H9 (cell line): ENCODE data around the gene AAMP. TPM values are rescaled to one million over a fixed set of nuclear protein-coding genes. Genes with fewer than 3 reads are reported as not detected.

ENCODE experiments used
- DNase-seq: peaks from one replicate; pipeline ENCODE4 v3.0.0-alpha.2; 2017
- H2AFZ ChIP-seq: one replicate; pipeline ENCODE4 v1.6.1; 2013; ENCODE audit warnings: mild to moderate bottlenecking, low read length, control low read depth, moderate library complexity
- H2AK5ac ChIP-seq: 2 replicates; pipeline ENCODE4 v1.6.1; 2013; ENCODE audit warnings: low read length, control low read depth, mixed read lengths; ENCODE audit not compliant: insufficient read length
- H2BK120ac ChIP-seq: one replicate; pipeline ENCODE4 v1.6.1; 2013; ENCODE audit warnings: low read depth, mild to moderate bottlenecking, low read length, control low read depth, inconsistent platforms; ENCODE audit not compliant: poor library complexity, severe bottlenecking
- H2BK12ac ChIP-seq: 2 replicates; pipeline ENCODE4 v1.6.1; 2013; ENCODE audit warnings: low read length, control low read depth, mixed read lengths, low read depth; ENCODE audit not compliant: insufficient read length
- H2BK15ac ChIP-seq: 2 replicates; pipeline ENCODE4 v1.6.1; 2013; ENCODE audit warnings: low read depth, low read length, control low read depth
- H2BK20ac ChIP-seq: one replicate; pipeline ENCODE4 v1.6.1; 2013; ENCODE audit warnings: low read depth, mild to moderate bottlenecking, low read length, control low read depth, inconsistent platforms; ENCODE audit not compliant: poor library complexity, severe bottlenecking
- H2BK5ac ChIP-seq: 2 replicates; pipeline ENCODE4 v1.6.1; 2013; ENCODE audit warnings: low read length, control low read depth, mixed read lengths; ENCODE audit not compliant: insufficient read length
- H3K14ac ChIP-seq: 2 replicates; pipeline ENCODE4 v1.6.1; 2013; ENCODE audit warnings: low read length, control low read depth; ENCODE audit not compliant: insufficient read depth
- H3K18ac ChIP-seq: 2 replicates; pipeline ENCODE4 v1.6.1; 2013; ENCODE audit warnings: low read depth, mild to moderate bottlenecking, mixed read lengths, low read length, control low read depth; ENCODE audit not compliant: insufficient read length
- H3K23ac ChIP-seq: 2 replicates; pipeline ENCODE4 v1.6.1; 2013; ENCODE audit warnings: low read length, control low read depth, mixed read lengths, low read depth; ENCODE audit not compliant: insufficient read length
- H3K23me2 ChIP-seq: 2 replicates; pipeline ENCODE4 v1.6.1; 2013; ENCODE audit warnings: low read depth, mild to moderate bottlenecking, mixed read lengths, low read length, control low read depth; ENCODE audit not compliant: insufficient read length, poor library complexity, severe bottlenecking
- H3K27ac ChIP-seq: 2 replicates; pipeline ENCODE4 v1.5.1; 2013; ENCODE audit warnings: low read length, control low read depth, mixed read lengths, low read depth; ENCODE audit not compliant: insufficient read length
- H3K27me3 ChIP-seq: 2 replicates; pipeline ENCODE4 v1.6.1; 2013; ENCODE audit warnings: low read length, control low read depth, inconsistent platforms; ENCODE audit not compliant: insufficient read depth
- H3K4ac ChIP-seq: 2 replicates; pipeline ENCODE4 v1.6.1; 2013; ENCODE audit warnings: low read depth, mild to moderate bottlenecking, control low read depth, inconsistent platforms, low read length, moderate library complexity
- H3K4me1 ChIP-seq: 2 replicates; pipeline ENCODE4 v1.6.1; 2013; ENCODE audit warnings: low read length, control low read depth, inconsistent platforms; ENCODE audit not compliant: insufficient read depth
- H3K4me2 ChIP-seq: 2 replicates; pipeline ENCODE4 v1.6.1; 2013; ENCODE audit warnings: low read length, control low read depth, mixed read lengths; ENCODE audit not compliant: insufficient read length, insufficient read depth
- H3K56ac ChIP-seq: 2 replicates; pipeline ENCODE4 v1.6.1; 2013; ENCODE audit warnings: low read depth, mild to moderate bottlenecking, mixed read lengths, low read length, control low read depth; ENCODE audit not compliant: insufficient read length
- H3K79me1 ChIP-seq: 2 replicates; pipeline ENCODE4 v1.6.1; 2013; ENCODE audit warnings: low read depth, mild to moderate bottlenecking, moderate library complexity, low read length, control low read depth, inconsistent platforms; ENCODE audit not compliant: insufficient read depth, poor library complexity, severe bottlenecking
- H3K79me2 ChIP-seq: 2 replicates; pipeline ENCODE4 v1.6.1; 2013; ENCODE audit warnings: low read length, control low read depth, inconsistent platforms; ENCODE audit not compliant: insufficient read depth
- H3K9ac ChIP-seq: 2 replicates; pipeline ENCODE4 v1.6.1; 2013; ENCODE audit warnings: low read length, control low read depth, mixed read lengths; ENCODE audit not compliant: insufficient read length; ENCODE audit errors: extremely low read depth
- H3K9me3 ChIP-seq: one replicate; pipeline ENCODE4 v1.6.1; 2013; ENCODE audit warnings: low read depth, low read length, inconsistent platforms; ENCODE audit not compliant: control insufficient read depth
- H3T11ph ChIP-seq: one replicate; pipeline ENCODE4 v1.6.1; 2013; ENCODE audit warnings: mild to moderate bottlenecking, low read length, control low read depth, inconsistent platforms
- H4K20me1 ChIP-seq: one replicate; pipeline ENCODE4 v1.6.1; 2013; ENCODE audit not compliant: control insufficient read depth, insufficient read length, insufficient read depth
- H4K5ac ChIP-seq: 2 replicates; pipeline ENCODE4 v1.6.1; 2013; ENCODE audit warnings: low read depth, mild to moderate bottlenecking, mixed read lengths, low read length, control low read depth; ENCODE audit not compliant: insufficient read length
- H4K8ac ChIP-seq: replicated peaks from 2 replicates; pipeline ENCODE4 v1.6.1; 2013; ENCODE audit warnings: low read length, control low read depth, mixed read lengths, low read depth; ENCODE audit not compliant: insufficient read length
- H4K91ac ChIP-seq: 2 replicates; pipeline ENCODE4 v1.6.1; 2013; ENCODE audit warnings: low read depth, mild to moderate bottlenecking, moderate library complexity, mixed read lengths, low read length, control low read depth; ENCODE audit not compliant: insufficient read length
- H3K27ac Mint-ChIP-seq, 3 experiments: 2 replicates in 2 of 3; 3 replicates in 1 of 3; pipeline ENCODE4 v1.8.0; 2020 to 2021; ENCODE audit warnings: mixed read lengths in 3 of 3, mild to moderate bottlenecking in 1 of 3, moderate library complexity in 1 of 3
- H3K27me3 Mint-ChIP-seq: 2 replicates; pipeline ENCODE4 v1.8.0; 2021; ENCODE audit warnings: low read depth, mild to moderate bottlenecking, moderate library complexity, mixed read lengths
- H3K36me3 Mint-ChIP-seq, 3 experiments: 2 replicates in 2 of 3; 3 replicates in 1 of 3; pipeline ENCODE4 v1.8.0; 2020 to 2021; ENCODE audit warnings: low read depth in 3 of 3, mixed read lengths in 3 of 3; ENCODE audit not compliant: insufficient read depth in 1 of 3
- H3K4me1 Mint-ChIP-seq, 2 experiments: 2 replicates each; pipeline ENCODE4 v1.8.0; 2020; ENCODE audit warnings: mixed read lengths in 2 of 2
- H3K4me3 Mint-ChIP-seq, 2 experiments: 2 replicates in 1 of 2; 3 replicates in 1 of 2; pipeline ENCODE4 v1.8.0; 2020 to 2021; ENCODE audit warnings: mild to moderate bottlenecking in 2 of 2, mixed read lengths in 2 of 2, moderate library complexity in 1 of 2
- H3K9me3 Mint-ChIP-seq, 2 experiments: 2 replicates in 1 of 2; 3 replicates in 1 of 2; pipeline ENCODE4 v1.8.0; 2020; ENCODE audit warnings: mild to moderate bottlenecking in 2 of 2, mixed read lengths in 2 of 2, moderate library complexity in 1 of 2
- CTCF ChIP-seq: fragments of 200-600 bp; sonication (generic); conservative IDR thresholded peaks from 3 replicates; pipeline ENCODE4 v1.8.0; 2021; ENCODE audit warnings: antibody characterized with exemption, mild to moderate bottlenecking
- WGBS: extraction: QIAGEN DNeasy Blood & Tissue Kit; methylation state at CpG from one replicate; pipeline ENCODE4 v1.1.7; 2013; ENCODE audit warnings: missing lambda C conversion rate, low lambda C conversion rate, mixed read lengths; ENCODE audit not compliant: insufficient read length; ENCODE audit errors: extremely low coverage; 5-methylcytosine and 5-hydroxymethylcytosine counted together
- total RNA-seq: library from RNA; stranded (reverse); gene quantifications from 2 replicates; pipeline ENCODE4 v1.2.1, GENCODE V29; 2021

Gene AAMP
- total RNA-seq, 1 experiment from 2014 or later: 103 TPM

GRCh38 chr2:218245214-218245613, 24.7 kb downstream of the AAMP start:
- peaks cover 44 to 98% (median 75%) of the 10 kb centered on the region in 3 experiments; a peak in 6 of 7 replicates for H3K36me3 Mint-ChIP-seq
- H4K5ac ChIP-seq: no peak overlapping the region
- H3K9me3 Mint-ChIP-seq: no peaks in the 10 kb centered on the region
- TF ChIP-seq CTCF: no peak
- H4K8ac ChIP-seq: no peak overlapping the region
- no peaks in the 10 kb centered on the region for H3K27me3 ChIP-seq
- H3K18ac ChIP-seq: no peak overlapping the region
- no peak overlapping the region for H4K91ac ChIP-seq
- H3K79me1 ChIP-seq: no peaks in the 10 kb centered on the region
- H2BK12ac ChIP-seq: no peak overlapping the region
- no peak overlapping the region for H3K56ac ChIP-seq
- no peaks in the 10 kb centered on the region for H3K27me3 Mint-ChIP-seq
- no peak overlapping the region for H3K4me2 ChIP-seq
- H3K9me3 ChIP-seq: no peaks in the 10 kb centered on the region
- H2AK5ac ChIP-seq: no peak overlapping the region
- no peak overlapping the region for H3K23ac ChIP-seq
- H4K20me1 ChIP-seq: no peaks in the 10 kb centered on the region
- no peak overlapping the region for H3K4me3 Mint-ChIP-seq
- no peak overlapping the region for H3K27ac ChIP-seq
- H3K9ac ChIP-seq: no peak overlapping the region
- H3K23me2 ChIP-seq: no peaks in the 10 kb centered on the region
- H2AFZ ChIP-seq: no peak overlapping the region
- no peak overlapping the region for H3K14ac ChIP-seq
- no peaks in the 10 kb centered on the region for H3K4me1 Mint-ChIP-seq
- no peaks in the 10 kb centered on the region for H3K79me2 ChIP-seq
- H3K4ac ChIP-seq: no peak overlapping the region
- no peak overlapping the region for H2BK15ac ChIP-seq
- H2BK20ac ChIP-seq: no peak overlapping the region
- H3K4me1 ChIP-seq: no peaks in the 10 kb centered on the region
- H3T11ph ChIP-seq: no peak overlapping the region
- H2BK120ac ChIP-seq: no peak overlapping the region
- no peak overlapping the region for H2BK5ac ChIP-seq
- WGBS: no CpG with 5 or more reads among the region's 5 CpGs
- no peak overlapping the region for H3K27ac Mint-ChIP-seq
- DNase-seq: no peak
